ENCODE data around the gene PTPRT.

The PTPRT gene

DNA sequence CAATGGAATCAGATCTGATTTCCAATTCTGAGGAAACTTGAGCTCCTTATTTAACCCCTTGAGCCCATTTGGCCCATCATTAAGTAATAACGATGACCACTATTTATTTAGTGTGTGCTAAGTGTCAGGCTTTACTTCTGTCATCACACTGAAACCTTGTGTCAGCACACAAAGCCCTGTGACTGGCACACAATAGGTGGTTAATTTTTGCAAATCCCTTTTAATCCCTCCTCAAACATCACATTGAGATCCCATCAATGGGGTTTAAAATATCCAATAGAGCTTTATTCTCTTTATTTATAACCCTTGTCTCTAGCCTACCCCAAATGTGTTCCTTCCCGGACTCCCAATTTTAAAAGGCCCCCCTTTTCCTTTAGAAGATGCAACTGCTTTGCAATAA lies 914.7 kb downstream of the PTPRT start:
- no peaks in the 10 kb centered on the region for H3K36me3 ChIP-seq (ENCODE audit: insufficient read depth, low read length)
- TF ChIP-seq POLR2AphosphoS5 (IDR thresholded peaks at IDR 0.05; ENCODE audit: borderline replicate concordance, low read depth, low read length) (no peak), EZH2 (IDR thresholded peaks at IDR 0.05) (no peak), FOXP2 (optimal IDR thresholded peaks at IDR 0.05; ENCODE audit: control extremely low read depth, extremely low read length, insufficient read depth) (no peak)
- H3K9me3 ChIP-seq (ENCODE audit: low read depth, low read length) = no peaks in the 10 kb centered on the region
- H3K4me3 ChIP-seq = no peak overlapping the region
- DNase-seq (ENCODE audit: low read depth, low spot score) = no peak
- H3K27ac ChIP-seq = no peak overlapping the region
- no peak overlapping the region for H3K9ac ChIP-seq (ENCODE audit: insufficient read length)

DNA sequence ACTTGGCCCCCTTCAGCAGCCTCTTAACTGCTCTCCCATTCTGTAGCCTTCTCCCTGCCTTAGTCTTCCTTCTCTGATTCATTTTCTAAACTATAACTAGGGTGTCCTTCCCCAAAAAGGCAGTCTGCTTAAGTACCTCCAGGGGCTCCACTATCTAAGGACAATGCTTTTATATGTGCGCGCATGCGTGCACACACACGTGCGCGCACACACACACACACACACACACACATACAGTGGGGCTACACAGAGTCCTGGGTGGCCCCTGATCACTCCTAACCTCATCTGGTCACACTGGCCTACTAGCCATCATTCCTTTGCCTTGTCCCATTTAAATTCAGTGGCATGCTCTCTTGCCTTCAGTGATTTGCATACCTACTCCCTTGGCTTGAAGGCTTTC lies 917.2 kb downstream of the PTPRT start:
- Histone ChIP-seq H3K4me3 (no peak overlapping the region), H3K36me3 (ENCODE audit: insufficient read depth, low read length) (no peaks in the 10 kb centered on the region), H3K9me3 (ENCODE audit: low read depth, low read length) (no peaks in the 10 kb centered on the region), H3K9ac (ENCODE audit: insufficient read length) (no peak overlapping the region), H3K27ac (no peak overlapping the region)
- DNase-seq (ENCODE audit: low read depth, low spot score) = no peak
- TF ChIP-seq EZH2 (IDR thresholded peaks at IDR 0.05) (no peak), FOXP2 (optimal IDR thresholded peaks at IDR 0.05; ENCODE audit: control extremely low read depth, extremely low read length, insufficient read depth) (no peak), POLR2AphosphoS5 (IDR thresholded peaks at IDR 0.05; ENCODE audit: borderline replicate concordance, low read depth, low read length) (no peak)

DNA sequence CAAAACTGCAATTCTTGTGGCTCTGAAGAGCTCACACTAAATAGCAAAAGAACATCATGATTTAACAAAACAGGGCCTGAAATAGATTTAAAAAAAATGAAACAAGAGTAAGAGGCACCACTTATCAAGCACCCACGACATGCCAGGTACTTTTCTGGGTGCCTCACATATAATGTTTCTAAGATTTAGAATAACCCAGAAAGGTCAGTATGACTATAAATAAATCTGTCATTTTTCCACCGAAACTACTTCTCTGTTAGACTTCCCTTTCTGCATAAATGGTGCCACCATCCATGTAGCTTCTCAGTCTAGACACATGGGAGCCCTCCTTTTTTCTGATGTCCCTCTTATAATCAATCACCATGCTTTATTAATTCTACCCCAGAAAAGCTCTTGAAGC lies 919.2 kb downstream of the PTPRT start:
- no peak overlapping the region for H3K4me3 ChIP-seq
- H3K36me3 ChIP-seq (ENCODE audit: insufficient read depth, low read length) = no peaks in the 10 kb centered on the region
- H3K9me3 ChIP-seq (ENCODE audit: low read depth, low read length) = no peaks in the 10 kb centered on the region
- TF ChIP-seq POLR2AphosphoS5 (IDR thresholded peaks at IDR 0.05; ENCODE audit: borderline replicate concordance, low read depth, low read length) (no peak), EZH2 (IDR thresholded peaks at IDR 0.05) (no peak), FOXP2 (optimal IDR thresholded peaks at IDR 0.05; ENCODE audit: control extremely low read depth, extremely low read length, insufficient read depth) (no peak)
- no peak overlapping the region for H3K9ac ChIP-seq (ENCODE audit: insufficient read length)
- no peak overlapping the region for H3K27ac ChIP-seq
- DNase-seq (ENCODE audit: low read depth, low spot score) = no peak

DNA sequence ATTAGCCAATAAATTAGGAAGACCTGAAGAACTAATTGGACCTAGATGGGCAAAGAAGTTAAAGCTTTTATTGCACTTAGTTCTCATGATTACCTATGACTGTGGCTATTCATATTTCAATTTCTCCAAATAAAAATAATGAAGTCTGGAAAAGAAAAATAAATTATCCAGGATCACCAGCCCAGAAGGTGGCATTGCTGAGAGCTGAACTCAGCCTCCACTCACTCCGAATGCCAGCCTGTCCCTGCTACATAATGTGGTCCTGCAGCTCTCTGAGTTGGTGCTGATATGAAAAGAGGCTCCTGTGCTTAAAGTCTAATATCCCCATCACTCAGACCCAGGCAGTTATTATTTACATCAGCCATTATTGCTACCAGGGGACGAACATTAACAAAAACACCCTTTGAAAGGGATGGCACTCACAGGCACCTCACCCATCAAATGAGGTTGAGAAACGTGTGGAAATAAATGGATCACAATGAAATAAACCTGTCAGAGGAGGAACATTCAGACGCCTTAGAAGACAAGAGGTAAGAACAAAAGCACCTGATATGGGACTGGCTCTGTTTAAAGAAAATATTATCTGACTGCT lies 921.8 kb downstream of the PTPRT start:
- Histone ChIP-seq H3K4me3 (no peak overlapping the region), H3K27ac (no peak overlapping the region), H3K9me3 (ENCODE audit: low read depth, low read length) (no peaks in the 10 kb centered on the region), H3K9ac (ENCODE audit: insufficient read length) (no peak overlapping the region), H3K36me3 (ENCODE audit: insufficient read depth, low read length) (no peaks in the 10 kb centered on the region)
- no peak for DNase-seq (ENCODE audit: low read depth, low spot score)
- no peak for TF ChIP-seq POLR2AphosphoS5 (IDR thresholded peaks at IDR 0.05; ENCODE audit: borderline replicate concordance, low read depth, low read length)
- no peak for TF ChIP-seq EZH2 (IDR thresholded peaks at IDR 0.05)

DNA sequence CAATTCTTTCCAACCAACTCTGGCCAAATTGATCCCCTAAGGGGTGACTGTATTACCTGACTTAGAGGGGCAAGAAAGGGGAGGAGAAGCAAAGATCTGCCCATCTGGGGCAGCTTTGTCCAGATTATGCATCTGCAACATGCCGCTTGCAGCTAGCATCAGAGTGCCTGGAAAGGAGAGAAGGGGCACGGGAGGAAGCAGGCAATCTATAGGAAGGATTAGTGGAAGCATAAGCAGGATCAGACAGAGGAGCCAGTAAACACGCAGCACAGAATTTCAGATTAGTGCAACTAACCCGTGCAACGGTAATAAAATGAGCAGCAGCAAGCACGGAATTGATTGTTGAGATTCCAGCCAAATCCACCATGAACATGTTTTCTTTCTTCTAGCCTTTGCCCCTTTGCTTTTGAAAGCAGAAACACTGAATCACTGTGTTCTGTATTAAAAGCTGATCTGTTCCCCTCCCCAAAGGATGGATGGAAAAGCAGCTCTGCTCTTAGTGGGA lies 927.9 kb downstream of the PTPRT start:
- Histone ChIP-seq H3K9me3 (ENCODE audit: low read depth, low read length) (no peaks in the 10 kb centered on the region), H3K9ac (ENCODE audit: insufficient read length) (no peak overlapping the region), H3K27ac (no peak overlapping the region), H3K36me3 (ENCODE audit: insufficient read depth, low read length) (no peaks in the 10 kb centered on the region), H3K4me3 (no peak overlapping the region)
- DNase-seq (ENCODE audit: low read depth, low spot score) = no peak
- TF ChIP-seq FOXP2 (optimal IDR thresholded peaks at IDR 0.05; ENCODE audit: control extremely low read depth, extremely low read length, insufficient read depth) (no peak), POLR2AphosphoS5 (IDR thresholded peaks at IDR 0.05; ENCODE audit: borderline replicate concordance, low read depth, low read length) (no peak), EZH2 (IDR thresholded peaks at IDR 0.05) (no peak)

DNA sequence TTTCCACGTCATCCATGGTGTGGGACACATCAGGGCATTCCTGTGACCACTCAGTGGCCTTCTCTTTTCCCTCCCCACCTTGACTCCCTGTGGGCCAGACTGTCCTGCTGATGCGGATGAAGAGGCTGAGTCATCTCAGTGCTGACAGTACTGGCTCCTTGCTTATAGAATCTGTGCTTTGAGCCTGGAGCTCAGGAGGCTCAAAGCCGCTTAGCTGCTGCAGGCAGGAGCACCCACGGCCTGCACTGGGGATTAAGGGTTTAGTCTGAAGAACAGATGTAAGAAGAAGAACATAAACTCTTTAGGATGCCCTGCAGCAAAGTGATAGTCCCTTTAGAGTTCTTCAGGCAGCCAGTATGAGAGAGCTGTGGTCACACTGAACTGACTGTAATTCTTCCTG lies 929.5 kb downstream of the PTPRT start:
- no peaks in the 10 kb centered on the region for H3K36me3 ChIP-seq (ENCODE audit: insufficient read depth, low read length)
- TF ChIP-seq EZH2 (IDR thresholded peaks at IDR 0.05) (no peak), POLR2AphosphoS5 (IDR thresholded peaks at IDR 0.05; ENCODE audit: borderline replicate concordance, low read depth, low read length) (no peak), FOXP2 (optimal IDR thresholded peaks at IDR 0.05; ENCODE audit: control extremely low read depth, extremely low read length, insufficient read depth) (no peak)
- H3K9ac ChIP-seq (ENCODE audit: insufficient read length) = no peak overlapping the region
- no peaks in the 10 kb centered on the region for H3K9me3 ChIP-seq (ENCODE audit: low read depth, low read length)
- H3K27ac ChIP-seq = no peak overlapping the region
- DNase-seq (ENCODE audit: low read depth, low spot score) = no peak
- no peak overlapping the region for H3K4me3 ChIP-seq

DNA sequence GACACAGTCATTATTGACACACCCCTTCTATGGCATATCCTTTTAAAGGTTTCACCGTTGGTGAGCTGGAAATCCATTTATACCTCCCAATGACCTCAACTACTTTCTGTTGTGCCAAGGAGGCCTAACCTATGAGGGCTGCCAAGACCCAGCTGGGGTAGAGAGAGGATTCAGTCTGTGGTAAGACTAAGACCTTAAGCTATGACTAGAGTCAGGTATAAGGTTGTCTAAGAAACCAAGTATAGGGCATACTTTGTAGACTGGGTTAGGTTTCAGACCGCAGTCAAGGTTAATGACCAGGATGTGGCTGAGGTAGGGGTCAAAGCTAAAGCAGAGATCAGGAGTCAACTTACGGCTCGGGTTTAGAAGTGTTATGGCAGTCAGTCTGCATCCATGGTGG lies 930.3 kb downstream of the PTPRT start:
- H3K9ac ChIP-seq (ENCODE audit: insufficient read length) = no peak overlapping the region

DNA sequence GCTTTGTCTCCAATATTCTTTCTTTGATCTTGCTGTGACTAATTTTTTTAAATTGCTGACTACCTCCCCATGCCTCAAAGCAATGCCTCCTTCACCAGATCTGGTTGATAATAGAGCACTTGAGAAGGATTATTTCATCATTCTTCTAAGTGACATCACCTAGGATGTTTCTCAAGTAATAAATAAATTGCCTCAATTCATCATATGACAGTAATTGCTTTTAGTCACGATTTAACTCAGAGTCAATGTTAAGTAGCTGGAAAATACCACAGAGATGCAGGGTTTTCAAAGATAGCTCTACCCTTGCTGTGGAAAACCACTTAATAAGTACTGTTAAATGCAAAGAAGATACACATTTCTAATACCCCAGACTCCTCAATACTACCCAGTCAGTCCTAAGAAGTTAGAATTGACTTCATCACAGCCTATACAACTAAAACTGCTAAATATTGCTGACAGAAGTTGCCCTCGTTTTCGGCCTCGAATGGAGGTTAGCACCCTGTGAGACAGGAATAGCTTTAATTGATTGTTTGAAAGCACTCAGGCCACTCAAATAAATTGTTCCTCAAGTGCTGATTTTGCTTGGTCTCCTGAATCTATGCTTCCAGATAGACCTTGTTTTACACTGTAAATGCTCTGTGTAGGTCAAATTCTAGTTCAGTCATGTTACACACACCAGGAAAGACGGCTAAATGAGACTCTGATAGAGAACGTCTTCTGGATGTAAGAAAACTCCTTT lies 931.0 kb downstream of the PTPRT start:
- no peak overlapping the region for H3K9ac ChIP-seq (ENCODE audit: insufficient read length)
- H3K9me3 ChIP-seq (ENCODE audit: low read depth, low read length) = no peaks in the 10 kb centered on the region
- TF ChIP-seq EZH2 (IDR thresholded peaks at IDR 0.05) (no peak), FOXP2 (optimal IDR thresholded peaks at IDR 0.05; ENCODE audit: control extremely low read depth, extremely low read length, insufficient read depth) (no peak), POLR2AphosphoS5 (IDR thresholded peaks at IDR 0.05; ENCODE audit: borderline replicate concordance, low read depth, low read length) (no peak)
- H3K27ac ChIP-seq = no peak overlapping the region
- H3K36me3 ChIP-seq (ENCODE audit: insufficient read depth, low read length) = no peaks in the 10 kb centered on the region
- H3K4me3 ChIP-seq = no peak overlapping the region
- DNase-seq (ENCODE audit: low read depth, low spot score) = no peak

More for the DNA sequence above, 930.3 kb downstream of the PTPRT start:
- no peak for DNase-seq (ENCODE audit: low read depth, low spot score)
- Histone ChIP-seq H3K9me3 (ENCODE audit: low read depth, low read length) (no peaks in the 10 kb centered on the region), H3K27ac (no peak overlapping the region), H3K4me3 (no peak overlapping the region), H3K36me3 (ENCODE audit: insufficient read depth, low read length) (no peaks in the 10 kb centered on the region)
- TF ChIP-seq EZH2 (IDR thresholded peaks at IDR 0.05) = no peak

DNA sequence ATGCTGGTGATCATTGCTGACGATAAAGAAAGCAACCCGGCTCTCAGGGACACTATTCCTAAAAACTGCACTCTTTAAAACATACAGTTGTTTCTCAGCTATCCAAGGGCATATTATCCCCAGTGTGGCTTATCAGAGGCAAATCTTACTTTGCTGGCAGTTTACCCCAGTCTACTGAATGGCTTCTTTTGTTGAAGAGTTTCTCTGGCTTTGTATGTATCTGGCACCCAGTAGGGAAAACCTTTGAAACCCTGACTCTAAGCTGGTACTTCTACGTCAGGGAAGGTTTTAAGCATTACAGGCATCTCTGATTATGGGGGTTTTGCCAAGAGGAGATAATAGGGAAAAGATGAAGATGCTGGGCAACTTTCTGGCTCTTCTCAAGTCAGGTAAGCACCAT lies 933.9 kb downstream of the PTPRT start:
- no peak for DNase-seq (ENCODE audit: low read depth, low spot score)
- TF ChIP-seq FOXP2 (optimal IDR thresholded peaks at IDR 0.05; ENCODE audit: control extremely low read depth, extremely low read length, insufficient read depth) (no peak), EZH2 (IDR thresholded peaks at IDR 0.05) (no peak), POLR2AphosphoS5 (IDR thresholded peaks at IDR 0.05; ENCODE audit: borderline replicate concordance, low read depth, low read length) (no peak)
- no peak overlapping the region for H3K4me3 ChIP-seq
- H3K9ac ChIP-seq (ENCODE audit: insufficient read length) = no peak overlapping the region
- no peaks in the 10 kb centered on the region for H3K36me3 ChIP-seq (ENCODE audit: insufficient read depth, low read length)
- no peaks in the 10 kb centered on the region for H3K9me3 ChIP-seq (ENCODE audit: low read depth, low read length)
- no peak overlapping the region for H3K27ac ChIP-seq
